Ammon's horn (tissue), 1 donor: ENCODE data around the gene CDKN2B-AS1.

Experiments
- DNase-seq: peaks from one replicate; pipeline ENCODE4 v3.0.0-alpha.2; 2016; ENCODE audit warnings: low spot score

CDKN2B-AS1 gene

GRCh38 chr9:21982861-21983560, 11.6 kb upstream of the CDKN2B-AS1 start:
- DNase-seq = no peak

GRCh38 chr9:21983561-21983935, 11.0 kb upstream of the CDKN2B-AS1 start:
- no peak for DNase-seq

GRCh38 chr9:21984101-21984500, 10.5 kb upstream of the CDKN2B-AS1 start:
- DNase-seq = no peak

- DNase-seq = no peak
Observed at GRCh38 chr9:21985964-21986667, 8.5 kb upstream of the CDKN2B-AS1 start.

GRCh38 chr9:21988056-21988990, 6.3 kb upstream of the CDKN2B-AS1 start:
- no peak for DNase-seq

- no peak for DNase-seq
Observed at GRCh38 chr9:21989440-21990189, 5.0 kb upstream of the CDKN2B-AS1 start.

GRCh38 chr9:21991072-21991959, 3.3 kb upstream of the CDKN2B-AS1 start:
- DNase-seq = no peak

- DNase-seq = no peak
Observed at GRCh38 chr9:21993007-21993406, 1.6 kb upstream of the CDKN2B-AS1 start.

- peak; percentile 41 for DNase-seq
Observed at GRCh38 chr9:21993893-21994555, 567 bp upstream of the CDKN2B-AS1 start, which contains the start of gene CDKN2A. CDKN2A (minus strand) TSS chr9:21994392.

GRCh38 chr9:21995006-21995665, 545 bp downstream of the CDKN2B-AS1 start:
- DNase-seq = peak; percentile 86

GRCh38 chr9:21995666-21996398, 1.2 kb downstream of the CDKN2B-AS1 start:
- DNase-seq = peak; percentile 29

GRCh38 chr9:21996438-21996837, 1.8 kb downstream of the CDKN2B-AS1 start:
- DNase-seq = no peak

GRCh38 chr9:21996858-21997257, 2.3 kb downstream of the CDKN2B-AS1 start:
- no peak for DNase-seq

GRCh38 chr9:21997480-21997879, 2.9 kb downstream of the CDKN2B-AS1 start:
- no peak for DNase-seq

- DNase-seq = no peak
Observed at GRCh38 chr9:21998026-21998425, 3.4 kb downstream of the CDKN2B-AS1 start.

GRCh38 chr9:22002038-22002437, 7.4 kb downstream of the CDKN2B-AS1 start:
- no peak for DNase-seq

GRCh38 chr9:22005021-22005701, 10.6 kb downstream of the CDKN2B-AS1 start:
- no peak for DNase-seq
